Mesothelial cell of epicardium (in vitro differentiated cells): ENCODE measurements around the gene C11orf54. TPM values are rescaled to one million over a fixed set of nuclear protein-coding genes. Genes with fewer than 3 reads are reported as not detected.

Experiments used
- DNase-seq, 2 experiments: peaks; one replicate each; pipeline ENCODE4 v3.0.0; 2021; ENCODE audit warnings: low spot score in 2 of 2; ENCODE audit not compliant: unreplicated experiment in 2 of 2
- H3K27ac Mint-ChIP-seq: 2 replicates; pipeline ENCODE4 v1.8.0; 2021; ENCODE audit warnings: mixed read lengths
- H3K27me3 Mint-ChIP-seq: 2 replicates; pipeline ENCODE4 v1.8.0; 2021; ENCODE audit warnings: low read depth, mixed read lengths
- H3K36me3 Mint-ChIP-seq: 2 replicates; pipeline ENCODE4 v1.8.0; 2021; ENCODE audit warnings: mixed read lengths
- H3K4me1 Mint-ChIP-seq: 2 replicates; pipeline ENCODE4 v1.8.0; 2021; ENCODE audit warnings: mixed read lengths
- H3K4me3 Mint-ChIP-seq: 2 replicates; pipeline ENCODE4 v1.8.0; 2021; ENCODE audit warnings: mild to moderate bottlenecking, moderate library complexity, mixed read lengths
- H3K9me3 Mint-ChIP-seq: 2 replicates; pipeline ENCODE4 v1.8.0; 2021; ENCODE audit warnings: mixed read lengths
- microRNA-seq: library from miRNA; unstranded; fragments of <30 nt; microRNA quantifications from one replicate; pipeline ENCODE4 v1.2.0, GENCODE V29; 2021; ENCODE audit warnings: inconsistent platforms, mixed read lengths
- total RNA-seq: library from RNA; stranded (reverse); gene quantifications from 3 replicates; pipeline ENCODE4 v1.2.1, GENCODE V29; 2021
- TF ChIP-seq, protein P1 (sequence below): fragments of 200-600 bp; sonication (generic); IDR thresholded peaks from one replicate; pipeline ENCODE4 v1.5.0; 2021; ENCODE audit warnings: antibody characterized with exemption; ENCODE audit not compliant: unreplicated experiment

C11orf54 gene
- total RNA-seq, 1 donor from 2014 or later = 34.5 TPM

GRCh38 chr11:93796441-93797231, 55.2 kb downstream of the C11orf54 start:
- H3K27me3 Mint-ChIP-seq = no peaks in the 10 kb centered on the region
- no peaks in the 10 kb centered on the region for H3K4me1 Mint-ChIP-seq
- DNase-seq = no peak
- H3K27ac Mint-ChIP-seq = no peak overlapping the region
- TF ChIP-seq, protein P1, sequence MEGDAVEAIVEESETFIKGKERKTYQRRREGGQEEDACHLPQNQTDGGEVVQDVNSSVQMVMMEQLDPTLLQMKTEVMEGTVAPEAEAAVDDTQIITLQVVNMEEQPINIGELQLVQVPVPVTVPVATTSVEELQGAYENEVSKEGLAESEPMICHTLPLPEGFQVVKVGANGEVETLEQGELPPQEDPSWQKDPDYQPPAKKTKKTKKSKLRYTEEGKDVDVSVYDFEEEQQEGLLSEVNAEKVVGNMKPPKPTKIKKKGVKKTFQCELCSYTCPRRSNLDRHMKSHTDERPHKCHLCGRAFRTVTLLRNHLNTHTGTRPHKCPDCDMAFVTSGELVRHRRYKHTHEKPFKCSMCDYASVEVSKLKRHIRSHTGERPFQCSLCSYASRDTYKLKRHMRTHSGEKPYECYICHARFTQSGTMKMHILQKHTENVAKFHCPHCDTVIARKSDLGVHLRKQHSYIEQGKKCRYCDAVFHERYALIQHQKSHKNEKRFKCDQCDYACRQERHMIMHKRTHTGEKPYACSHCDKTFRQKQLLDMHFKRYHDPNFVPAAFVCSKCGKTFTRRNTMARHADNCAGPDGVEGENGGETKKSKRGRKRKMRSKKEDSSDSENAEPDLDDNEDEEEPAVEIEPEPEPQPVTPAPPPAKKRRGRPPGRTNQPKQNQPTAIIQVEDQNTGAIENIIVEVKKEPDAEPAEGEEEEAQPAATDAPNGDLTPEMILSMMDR = no peak
- no peaks in the 10 kb centered on the region for H3K9me3 Mint-ChIP-seq
- peaks cover 53% of the 10 kb centered on the region for H3K36me3 Mint-ChIP-seq
- no peak overlapping the region for H3K4me3 Mint-ChIP-seq

- Mint-ChIP-seq H3K4me3 (no peak overlapping the region), H3K27ac (no peak overlapping the region), H3K27me3 (no peaks in the 10 kb centered on the region), H3K9me3 (no peaks in the 10 kb centered on the region), H3K4me1 (no peaks in the 10 kb centered on the region), H3K36me3 (peaks cover 46% of the 10 kb centered on the region)
- TF ChIP-seq, protein P1 = no peak
- DNase-seq = no peak
Observed at GRCh38 chr11:93801366-93801765, 59.9 kb downstream of the C11orf54 start.

DNA sequence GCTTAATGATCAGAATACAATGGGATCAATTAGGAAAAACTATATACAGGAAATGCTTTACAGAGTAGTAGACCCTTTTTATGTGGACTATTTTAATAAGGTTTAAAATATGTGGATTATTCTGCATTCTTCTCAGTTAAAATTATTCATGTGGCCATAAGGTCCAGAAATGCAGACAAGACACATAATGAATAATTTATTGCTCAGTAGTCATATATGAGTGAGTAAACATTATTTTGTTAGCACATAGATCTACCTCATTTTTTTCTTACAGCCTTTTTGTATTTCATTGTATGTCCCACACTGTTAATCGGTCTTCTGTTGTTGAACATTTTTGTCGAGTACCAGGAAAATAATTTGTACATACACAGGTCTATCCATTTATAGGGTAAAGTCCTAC, 63.4 kb downstream of the C11orf54 start:
- DNase-seq = no peak
- Mint-ChIP-seq H3K27ac (no peak overlapping the region), H3K27me3 (no peaks in the 10 kb centered on the region), H3K4me3 (no peak overlapping the region), H3K9me3 (no peaks in the 10 kb centered on the region), H3K36me3 (peaks cover 48% of the 10 kb centered on the region), H3K4me1 (no peaks in the 10 kb centered on the region)
- TF ChIP-seq, protein P1 = no peak

DNA sequence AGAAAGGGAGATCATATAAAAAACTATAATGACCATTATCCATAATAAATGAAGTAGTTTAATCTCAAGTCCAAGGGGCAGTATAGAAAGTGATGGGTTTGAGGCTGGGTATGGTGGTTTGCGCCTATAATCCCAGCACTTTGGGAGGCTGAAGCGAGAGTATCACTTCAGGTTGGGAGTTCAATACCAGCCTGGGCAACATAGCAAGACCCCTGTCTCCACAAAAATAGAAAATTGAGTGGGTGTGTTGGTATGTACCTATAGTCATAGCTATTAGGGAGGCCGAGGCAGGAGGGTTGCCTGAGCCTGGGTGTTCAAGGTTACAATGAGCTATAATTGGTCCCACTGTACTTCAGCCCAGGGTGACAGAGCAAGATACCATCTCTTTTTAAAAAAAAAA, 66.5 kb downstream of the C11orf54 start:
- no peaks in the 10 kb centered on the region for H3K27me3 Mint-ChIP-seq
- no peak overlapping the region for H3K4me3 Mint-ChIP-seq
- H3K9me3 Mint-ChIP-seq = no peaks in the 10 kb centered on the region
- no peak overlapping the region for H3K27ac Mint-ChIP-seq
- no peaks in the 10 kb centered on the region for H3K4me1 Mint-ChIP-seq
- TF ChIP-seq, protein P1 = no peak
- DNase-seq = no peak
- peaks cover 66% of the 10 kb centered on the region for H3K36me3 Mint-ChIP-seq

GRCh38 chr11:93813974-93814373, 72.5 kb downstream of the C11orf54 start:
- no peak for DNase-seq
- H3K4me1 Mint-ChIP-seq = peaks cover 5% of the 10 kb centered on the region
- H3K36me3 Mint-ChIP-seq = peaks cover 57% of the 10 kb centered on the region
- no peaks in the 10 kb centered on the region for H3K27me3 Mint-ChIP-seq
- TF ChIP-seq, protein P1 = no peak
- no peak overlapping the region for H3K27ac Mint-ChIP-seq
- H3K9me3 Mint-ChIP-seq = no peaks in the 10 kb centered on the region
- H3K4me3 Mint-ChIP-seq = no peak overlapping the region

Small RNA genes lying within 50 kb of the gene (microRNA-seq; reads per million reads assigned to microRNA genes)
- 4.4 reads per million, percentile 15 among the genes with 10 or more reads in this experiment for gene MIR1304

Other genes with a start within 250 kb of the C11orf54 start
- 6.8 to 8.4 TPM (median 6.8 TPM) in 3 replicates for gene SMCO4, start 198.3 kb upstream of the C11orf54 start, total RNA-seq
- 16.6 to 18.6 TPM (median 17.6 TPM) in 3 replicates for gene CEP295, start 80.0 kb upstream of the C11orf54 start, total RNA-seq
- 155 to 166 TPM (median 155 TPM) in 3 replicates for gene TAF1D, start 177 bp upstream of the C11orf54 start, total RNA-seq
- gene MED17, start 42.6 kb downstream of the C11orf54 start, total RNA-seq = 54.0 to 58.4 TPM (median 55.5 TPM) in 3 replicates
- gene VSTM5, start 108.9 kb downstream of the C11orf54 start, total RNA-seq = not detected in 3 replicates